Measurements from ENCODE around the gene PGM2L1. TPM values are rescaled to one million over a fixed set of nuclear protein-coding genes. Genes with fewer than 3 reads are reported as not detected.

PGM2L1 gene
- total RNA-seq, 1 donor from 2014 or later: 15.1 TPM

DNA sequence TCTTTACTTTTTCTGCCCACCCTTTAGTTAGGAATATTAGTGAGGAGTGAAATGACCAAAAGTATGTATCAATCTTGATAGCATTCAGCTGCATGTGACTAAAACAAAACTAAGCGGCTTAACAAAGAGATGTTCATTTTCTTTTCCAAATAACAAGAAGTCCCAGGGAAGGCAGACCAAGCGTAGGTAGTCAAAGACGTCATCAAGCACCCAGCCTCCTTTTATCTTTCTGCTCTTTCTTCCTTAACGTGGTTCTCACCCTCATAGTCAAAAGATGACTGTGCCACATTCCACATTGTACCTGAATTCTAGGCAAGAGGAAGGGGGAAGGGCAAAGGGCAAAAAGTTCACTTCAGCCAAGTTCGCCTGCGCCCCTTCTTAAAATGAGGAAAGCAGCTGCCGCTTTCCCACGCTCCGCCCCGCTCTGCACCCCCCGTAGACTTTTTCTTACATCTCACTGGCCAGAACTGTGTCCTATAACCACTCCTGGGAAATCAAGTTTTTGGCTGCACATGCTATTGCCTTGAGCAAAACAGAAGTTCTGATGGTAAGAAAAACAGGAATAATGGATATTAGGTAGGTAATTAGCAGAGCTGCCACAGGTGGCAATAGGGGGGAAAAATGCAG, 14.6 kb upstream of the PGM2L1 start:
- TF ChIP-seq, protein P1, sequence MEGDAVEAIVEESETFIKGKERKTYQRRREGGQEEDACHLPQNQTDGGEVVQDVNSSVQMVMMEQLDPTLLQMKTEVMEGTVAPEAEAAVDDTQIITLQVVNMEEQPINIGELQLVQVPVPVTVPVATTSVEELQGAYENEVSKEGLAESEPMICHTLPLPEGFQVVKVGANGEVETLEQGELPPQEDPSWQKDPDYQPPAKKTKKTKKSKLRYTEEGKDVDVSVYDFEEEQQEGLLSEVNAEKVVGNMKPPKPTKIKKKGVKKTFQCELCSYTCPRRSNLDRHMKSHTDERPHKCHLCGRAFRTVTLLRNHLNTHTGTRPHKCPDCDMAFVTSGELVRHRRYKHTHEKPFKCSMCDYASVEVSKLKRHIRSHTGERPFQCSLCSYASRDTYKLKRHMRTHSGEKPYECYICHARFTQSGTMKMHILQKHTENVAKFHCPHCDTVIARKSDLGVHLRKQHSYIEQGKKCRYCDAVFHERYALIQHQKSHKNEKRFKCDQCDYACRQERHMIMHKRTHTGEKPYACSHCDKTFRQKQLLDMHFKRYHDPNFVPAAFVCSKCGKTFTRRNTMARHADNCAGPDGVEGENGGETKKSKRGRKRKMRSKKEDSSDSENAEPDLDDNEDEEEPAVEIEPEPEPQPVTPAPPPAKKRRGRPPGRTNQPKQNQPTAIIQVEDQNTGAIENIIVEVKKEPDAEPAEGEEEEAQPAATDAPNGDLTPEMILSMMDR (conservative IDR thresholded peaks at IDR 0.05): no peak
- H3K9me3 Mint-ChIP-seq: no peaks in the 10 kb centered on the region
- DNase-seq (ENCODE audit: low read depth, low spot score): no peak
- peaks cover 3% of the 10 kb centered on the region for H3K27me3 Mint-ChIP-seq (ENCODE audit: low read depth)
- no peak overlapping the region for H3K4me3 Mint-ChIP-seq
- no peaks in the 10 kb centered on the region for H3K36me3 Mint-ChIP-seq (ENCODE audit: low read depth)
- peaks cover 6% of the 10 kb centered on the region for H3K4me1 Mint-ChIP-seq
- no peak overlapping the region for H3K27ac Mint-ChIP-seq (ENCODE audit: unreplicated experiment)

DNA sequence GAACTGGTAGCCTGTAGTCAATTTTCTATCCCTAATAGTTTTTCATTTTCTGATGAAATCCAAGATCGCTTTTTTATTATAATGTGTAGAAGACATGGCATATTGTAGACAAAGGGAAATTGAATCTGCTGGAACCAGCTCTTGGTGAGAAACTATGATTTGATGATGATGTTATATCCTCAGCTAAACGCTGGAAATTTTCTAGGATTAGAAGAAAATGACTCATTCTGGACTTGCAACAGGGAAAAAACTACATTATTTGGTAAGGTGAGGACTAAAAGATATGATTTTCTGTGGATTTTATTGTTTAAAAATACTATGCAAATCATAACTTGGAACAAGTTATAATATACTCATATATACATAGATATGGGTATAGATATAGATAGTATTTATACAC, 14.1 kb upstream of the PGM2L1 start:
- H3K27me3 Mint-ChIP-seq (ENCODE audit: low read depth): peaks cover 3% of the 10 kb centered on the region
- H3K36me3 Mint-ChIP-seq (ENCODE audit: low read depth): no peaks in the 10 kb centered on the region
- H3K27ac Mint-ChIP-seq (ENCODE audit: unreplicated experiment): no peak overlapping the region
- H3K9me3 Mint-ChIP-seq: no peaks in the 10 kb centered on the region
- TF ChIP-seq, protein P1 (conservative IDR thresholded peaks at IDR 0.05): no peak
- no peak for DNase-seq (ENCODE audit: low read depth, low spot score)
- H3K4me3 Mint-ChIP-seq: no peak overlapping the region
- peaks cover under 1% of the 10 kb centered on the region for H3K4me1 Mint-ChIP-seq

DNA sequence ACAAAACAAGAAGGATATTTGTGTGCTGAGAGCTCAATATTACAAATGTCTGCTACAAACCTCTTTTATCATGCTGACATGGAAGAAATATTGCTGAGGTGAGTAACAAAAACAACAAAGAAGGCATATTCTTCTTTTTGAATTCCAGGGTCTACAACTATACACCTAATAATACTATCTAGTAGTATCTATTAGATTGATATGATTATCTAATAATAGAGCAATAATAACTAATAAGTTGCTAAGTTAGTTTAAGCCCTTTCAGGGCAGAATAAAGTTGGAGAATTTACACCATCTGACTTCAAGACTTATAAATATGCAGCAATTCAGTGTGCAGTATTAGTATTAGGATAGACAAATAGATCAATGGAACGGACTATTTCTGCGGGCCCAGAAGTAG, 11.4 kb upstream of the PGM2L1 start:
- H3K4me1 Mint-ChIP-seq: no peaks in the 10 kb centered on the region
- H3K27ac Mint-ChIP-seq (ENCODE audit: unreplicated experiment): no peak overlapping the region
- TF ChIP-seq, protein P1 (conservative IDR thresholded peaks at IDR 0.05): no peak
- no peaks in the 10 kb centered on the region for H3K9me3 Mint-ChIP-seq
- no peaks in the 10 kb centered on the region for H3K36me3 Mint-ChIP-seq (ENCODE audit: low read depth)
- DNase-seq (ENCODE audit: low read depth, low spot score): no peak
- no peak overlapping the region for H3K4me3 Mint-ChIP-seq
- H3K27me3 Mint-ChIP-seq (ENCODE audit: low read depth): peaks cover 3% of the 10 kb centered on the region

DNA sequence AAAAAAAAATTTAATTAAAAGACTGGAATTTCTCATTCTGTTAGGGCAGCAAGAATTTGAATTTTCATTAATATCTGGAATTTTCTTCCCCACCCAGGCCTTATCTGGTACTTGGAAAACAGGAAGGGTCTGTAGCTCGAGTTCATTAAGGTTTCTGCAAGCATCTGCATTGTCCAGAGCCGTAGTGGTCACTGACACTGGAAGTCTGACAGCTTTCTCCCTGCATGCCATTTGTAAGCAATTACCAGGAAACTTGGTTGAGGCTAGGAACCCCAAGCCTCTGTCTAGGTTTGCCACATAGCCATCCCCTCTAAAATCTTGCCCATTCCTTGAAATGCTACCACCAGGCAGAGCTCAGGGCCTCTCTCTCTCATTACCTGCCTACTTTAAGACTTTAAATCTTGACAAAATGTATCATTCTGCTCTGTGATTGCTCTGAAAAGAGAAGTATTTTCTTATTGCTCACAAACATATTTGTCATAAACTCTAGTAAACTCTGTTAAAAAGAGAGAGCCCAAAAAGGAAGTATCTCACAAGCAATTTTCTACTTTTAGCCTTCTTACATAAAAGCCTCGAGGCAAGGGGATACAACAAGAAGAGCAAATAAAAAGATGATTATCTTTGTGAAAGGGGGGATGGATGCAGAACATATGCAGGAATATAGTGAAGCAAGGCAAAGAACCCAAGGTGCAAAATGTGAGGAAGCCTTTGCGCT, 5.5 kb upstream of the PGM2L1 start:
- TF ChIP-seq, protein P1 (conservative IDR thresholded peaks at IDR 0.05): no peak
- Mint-ChIP-seq H3K9me3 (no peaks in the 10 kb centered on the region), H3K27me3 (ENCODE audit: low read depth) (no peaks in the 10 kb centered on the region), H3K36me3 (ENCODE audit: low read depth) (no peaks in the 10 kb centered on the region), H3K4me3 (no peak overlapping the region), H3K4me1 (peaks cover 13% of the 10 kb centered on the region), H3K27ac (ENCODE audit: unreplicated experiment) (no peak overlapping the region)
- DNase-seq (ENCODE audit: low read depth, low spot score): no peak

DNA sequence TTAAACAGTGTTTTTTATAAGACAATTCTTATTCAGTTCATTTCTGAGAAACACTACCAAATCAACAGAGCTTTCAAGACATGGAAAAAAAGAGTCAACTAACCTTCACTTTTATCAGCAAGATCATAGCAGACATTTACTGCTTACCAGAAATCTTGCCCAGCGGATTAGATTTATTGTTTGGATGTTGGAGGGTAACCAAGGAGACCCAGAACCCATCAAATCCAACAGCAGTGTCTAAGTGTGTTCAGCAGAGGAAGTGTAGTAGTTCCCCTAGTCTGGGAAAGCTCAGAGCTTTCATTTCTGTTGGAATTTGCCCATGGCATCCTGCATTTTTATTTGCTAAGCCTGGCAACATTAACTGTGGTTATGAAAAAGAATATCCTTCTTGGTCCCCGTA, 2.4 kb upstream of the PGM2L1 start:
- Mint-ChIP-seq H3K36me3 (ENCODE audit: low read depth) (no peaks in the 10 kb centered on the region), H3K4me1 (peaks cover 19% of the 10 kb centered on the region), H3K27me3 (ENCODE audit: low read depth) (no peaks in the 10 kb centered on the region), H3K9me3 (no peaks in the 10 kb centered on the region), H3K27ac (ENCODE audit: unreplicated experiment) (no peak overlapping the region), H3K4me3 (no peak overlapping the region)
- DNase-seq (ENCODE audit: low read depth, low spot score): no peak
- TF ChIP-seq, protein P1 (conservative IDR thresholded peaks at IDR 0.05): no peak
